ENCODE data around the gene PTPRD.

GRCh38 chr9:10212702-10213101, 400.1 kb downstream of the PTPRD start:
- no peak for TF ChIP-seq CTCF (conservative IDR thresholded peaks at IDR 0.05; ENCODE audit: low read length)
- no peak for TF ChIP-seq EZH2phosphoT487 (IDR thresholded peaks at IDR 0.05; ENCODE audit: borderline replicate concordance, low read depth, low read length)

Data from OCI-LY7 (cell line).